Astrocyte (in vitro differentiated cells and primary cell): Measurements from ENCODE around the gene PRR35. TPM values are rescaled to one million over a fixed set of nuclear protein-coding genes. Genes with fewer than 3 reads are reported as not detected.

Experiments
- DNase-seq: peaks from one replicate; pipeline ENCODE4 v3.0.0-alpha.2; 2010; ENCODE audit warnings: low read depth
- FAIRE-seq: peaks from 2 replicates; lab custom pipeline; 2011; peaks lifted over from hg19 to GRCh38; lab: Jason Lieb, UNC
- H2AFZ ChIP-seq: 2 replicates; pipeline ENCODE4 v1.6.0; 2012; ENCODE audit warnings: low read depth, low read length, inconsistent platforms
- H3K27ac ChIP-seq: 2 replicates; pipeline ENCODE4 v1.5.1; 2011; ENCODE audit warnings: low read depth, low read length, inconsistent platforms
- H3K27me3 ChIP-seq: 2 replicates; pipeline ENCODE4 v1.6.0; 2011; ENCODE audit warnings: low read length, inconsistent platforms; ENCODE audit not compliant: insufficient read depth
- H3K36me3 ChIP-seq: 2 replicates; pipeline ENCODE4 v1.5.1; 2011; ENCODE audit warnings: low read length, inconsistent platforms; ENCODE audit not compliant: insufficient read depth
- H3K4me1 ChIP-seq: 2 replicates; pipeline ENCODE4 v1.5.1; 2011; ENCODE audit warnings: low read length, inconsistent platforms; ENCODE audit not compliant: insufficient read depth
- H3K4me2 ChIP-seq: 2 replicates; pipeline ENCODE4 v1.6.0; 2012; ENCODE audit warnings: low read length, inconsistent platforms
- H3K4me3 ChIP-seq: 2 replicates; pipeline ENCODE4 v1.5.1; 2011; ENCODE audit warnings: low read depth, mild to moderate bottlenecking, low read length, inconsistent platforms; ENCODE audit not compliant: insufficient read depth
- H3K79me2 ChIP-seq: 2 replicates; pipeline ENCODE4 v1.6.0; 2012; ENCODE audit warnings: mild to moderate bottlenecking, low read length, inconsistent platforms; ENCODE audit not compliant: insufficient read depth
- H3K9ac ChIP-seq: 2 replicates; pipeline ENCODE4 v1.6.0; 2012; ENCODE audit warnings: mild to moderate bottlenecking, low read length, inconsistent platforms
- H3K9me3 ChIP-seq: 2 replicates; pipeline ENCODE4 v1.5.1; 2012; ENCODE audit warnings: low read depth, mild to moderate bottlenecking, low read length, inconsistent platforms; ENCODE audit not compliant: insufficient read depth
- H4K20me1 ChIP-seq: 2 replicates; pipeline ENCODE4 v1.6.0; 2012; ENCODE audit warnings: low read length, inconsistent platforms; ENCODE audit not compliant: insufficient read depth
- H3K27ac Mint-ChIP-seq: one replicate; pipeline ENCODE4 v1.8.0; 2021; ENCODE audit warnings: mild to moderate bottlenecking, mixed read lengths; ENCODE audit not compliant: unreplicated experiment
- H3K27me3 Mint-ChIP-seq: one replicate; pipeline ENCODE4 v1.8.0; 2021; ENCODE audit warnings: low read depth, mixed read lengths; ENCODE audit not compliant: unreplicated experiment
- H3K36me3 Mint-ChIP-seq: one replicate; pipeline ENCODE4 v1.8.0; 2021; ENCODE audit warnings: low read depth, mixed read lengths; ENCODE audit not compliant: unreplicated experiment
- H3K4me1 Mint-ChIP-seq: one replicate; pipeline ENCODE4 v1.8.0; 2021; ENCODE audit warnings: low read depth, mixed read lengths; ENCODE audit not compliant: unreplicated experiment
- H3K4me3 Mint-ChIP-seq: one replicate; pipeline ENCODE4 v1.8.0; 2021; ENCODE audit warnings: mild to moderate bottlenecking, moderate library complexity, mixed read lengths; ENCODE audit not compliant: unreplicated experiment
- H3K9me3 Mint-ChIP-seq: one replicate; pipeline ENCODE4 v1.8.0; 2021; ENCODE audit warnings: mild to moderate bottlenecking, mixed read lengths; ENCODE audit not compliant: unreplicated experiment
- CTCF ChIP-seq: IDR thresholded peaks from 2 replicates; pipeline ENCODE4 v1.5.1; 2011; ENCODE audit warnings: low read depth, mild to moderate bottlenecking, inconsistent platforms, low read length, moderate library complexity; ENCODE audit not compliant: insufficient read depth
- EZH2 ChIP-seq: IDR thresholded peaks from 2 replicates; pipeline ENCODE4 v1.6.1; 2012; ENCODE audit warnings: mild to moderate bottlenecking, low read length, inconsistent platforms; ENCODE audit not compliant: insufficient read depth
- total RNA-seq: library from RNA; stranded (reverse); gene quantifications from 2 replicates; pipeline ENCODE4 v1.2.1, GENCODE V29; 2021

PRR35 gene
- total RNA-seq, 1 donor from 2014 or later: 0.09 TPM

- Mint-ChIP-seq H3K36me3 (peaks cover 3% of the 10 kb centered on the region), H3K27ac (peak overlapping the region; percentile 80), H3K27me3 (no peaks in the 10 kb centered on the region), H3K4me1 (peaks cover 15% of the 10 kb centered on the region), H3K4me3 (peak overlapping the region; percentile 91), H3K9me3 (no peaks in the 10 kb centered on the region)
- FAIRE-seq: no peak
- peak overlapping the region; percentile 80 for H3K27ac ChIP-seq
- H3K79me2 ChIP-seq: peaks cover 80% of the 10 kb centered on the region
- H3K9me3 ChIP-seq: no peaks in the 10 kb centered on the region
- peak overlapping the region; percentile 89 for H3K4me2 ChIP-seq
- peak overlapping the region; percentile 77 for H3K4me3 ChIP-seq
- peaks cover 77% of the 10 kb centered on the region for H4K20me1 ChIP-seq
- H3K4me1 ChIP-seq: peaks cover 37% of the 10 kb centered on the region
- no peak overlapping the region for H2AFZ ChIP-seq
- no peaks in the 10 kb centered on the region for H3K27me3 ChIP-seq
- no peaks in the 10 kb centered on the region for H3K36me3 ChIP-seq
- TF ChIP-seq EZH2: no peak
- no peak for TF ChIP-seq CTCF
- H3K9ac ChIP-seq: peak overlapping the region; percentile 95
- DNase-seq: peak; percentile 55
Measured at GRCh38 chr16:528111-529011, 31.8 kb upstream of the PRR35 start.

- DNase-seq: no peak
- H3K9me3 Mint-ChIP-seq: no peaks in the 10 kb centered on the region
- FAIRE-seq: no peak
- Histone ChIP-seq H3K4me3 (peak overlapping the region; percentile 77), H3K36me3 (no peaks in the 10 kb centered on the region), H4K20me1 (peaks cover 82% of the 10 kb centered on the region), H2AFZ (no peak overlapping the region), H3K27ac (peak overlapping the region; percentile 80), H3K9me3 (no peaks in the 10 kb centered on the region), H3K4me2 (peak overlapping the region; percentile 89), H3K27me3 (no peaks in the 10 kb centered on the region), H3K9ac (peak overlapping the region; percentile 95), H3K4me1 (peaks cover 37% of the 10 kb centered on the region), H3K79me2 (peaks cover 84% of the 10 kb centered on the region)
- peak overlapping the region; percentile 80 for H3K27ac Mint-ChIP-seq
- no peaks in the 10 kb centered on the region for H3K27me3 Mint-ChIP-seq
- H3K4me3 Mint-ChIP-seq: peak overlapping the region; percentile 91
- peaks cover 3% of the 10 kb centered on the region for H3K36me3 Mint-ChIP-seq
- TF ChIP-seq CTCF (no peak), EZH2 (no peak)
- H3K4me1 Mint-ChIP-seq: peaks cover 14% of the 10 kb centered on the region
Measured at GRCh38 chr16:529012-529575, 31.1 kb upstream of the PRR35 start.
